SH-SY5Y (cell line): ENCODE measurements around the gene S100A6.

Experiments
- GATA2 ChIP-seq: IDR thresholded peaks from 2 replicates; pipeline ENCODE4 v1.6.1; 2011; ENCODE audit warnings: mild to moderate bottlenecking, low read depth, low read length
- GATA3 ChIP-seq: IDR thresholded peaks from 2 replicates; pipeline ENCODE4 v1.6.1; 2011; ENCODE audit warnings: low read depth, mild to moderate bottlenecking, low read length, moderate library complexity

GRCh38 chr1:153493343-153493960 lies 42.3 kb downstream of the S100A6 start:
- no peak for TF ChIP-seq GATA3
- no peak for TF ChIP-seq GATA2
